DND-41 (cell line): ENCODE results near the gene GLP2R.

Experiments used
- ATAC-seq: fragments of 200-7000 bp; cut with Tn5 transposase; 3 replicates; pipeline ENCODE4 v1.9.1; 2021; ENCODE audit warnings: low read depth; ENCODE audit not compliant: insufficient read depth
- DNase-seq: peaks from one replicate; pipeline ENCODE4 v3.0.0-alpha.2; 2020
- H2AFZ ChIP-seq: 2 replicates; pipeline ENCODE4 v1.6.0; 2012; ENCODE audit warnings: low read depth, low read length
- H3K27ac ChIP-seq: 2 replicates; pipeline ENCODE4 v1.5.1; 2012; ENCODE audit warnings: low read length, inconsistent platforms
- H3K27me3 ChIP-seq: fragments of 200-600 bp; sonication (generic); 2 replicates; pipeline ENCODE4 v1.6.0; 2012; ENCODE audit warnings: low read length, mild to moderate bottlenecking, inconsistent platforms; ENCODE audit not compliant: insufficient read depth, poor library complexity
- H3K36me3 ChIP-seq: 2 replicates; pipeline ENCODE4 v1.5.1; 2012; ENCODE audit warnings: low read length, inconsistent platforms; ENCODE audit not compliant: insufficient read depth
- H3K4me1 ChIP-seq: 2 replicates; pipeline ENCODE4 v1.5.1; 2012; ENCODE audit warnings: mild to moderate bottlenecking, low read length; ENCODE audit not compliant: insufficient read depth
- H3K4me2 ChIP-seq: 2 replicates; pipeline ENCODE4 v1.6.0; 2012; ENCODE audit warnings: mild to moderate bottlenecking, moderate library complexity, low read length, inconsistent platforms; ENCODE audit not compliant: insufficient read depth
- H3K4me3 ChIP-seq, 2 experiments: fragments of 200-600 bp in 1 of 2; shearing (Covaris generic) in 1 of 2; 2 replicates each; pipeline ENCODE4 v1.5.1; 2012 to 2016; ENCODE audit warnings: inconsistent platforms in 2 of 2, low read length in 2 of 2, mild to moderate bottlenecking in 2 of 2, low read depth in 1 of 2, moderate library complexity in 1 of 2
- H3K79me2 ChIP-seq: 2 replicates; pipeline ENCODE4 v1.6.0; 2012; ENCODE audit warnings: low read length, inconsistent platforms; ENCODE audit not compliant: insufficient read depth
- H3K9ac ChIP-seq: 2 replicates; pipeline ENCODE4 v1.6.0; 2012; ENCODE audit warnings: low read depth, mild to moderate bottlenecking, inconsistent platforms, low read length, moderate library complexity
- H3K9me3 ChIP-seq: 2 replicates; pipeline ENCODE4 v1.5.1; 2012; ENCODE audit warnings: low read length, moderate library complexity, mild to moderate bottlenecking, inconsistent platforms; ENCODE audit not compliant: insufficient read depth, severe bottlenecking
- H4K20me1 ChIP-seq: 2 replicates; pipeline ENCODE4 v1.6.0; 2012; ENCODE audit warnings: low read length; ENCODE audit not compliant: insufficient read depth
- EZH2 ChIP-seq: IDR thresholded peaks from 3 replicates; pipeline ENCODE4 v1.6.1; 2012; ENCODE audit warnings: borderline replicate concordance, low read depth, mild to moderate bottlenecking, moderate library complexity, low read length, inconsistent platforms; ENCODE audit not compliant: severe bottlenecking
- TF ChIP-seq, protein P1 (sequence below): IDR thresholded peaks from 2 replicates; pipeline ENCODE4 v1.5.1; 2012; ENCODE audit warnings: borderline replicate concordance, low read length, moderate library complexity, mild to moderate bottlenecking; ENCODE audit not compliant: poor library complexity, severe bottlenecking; ENCODE audit errors: extremely low read depth

Gene GLP2R

DNA sequence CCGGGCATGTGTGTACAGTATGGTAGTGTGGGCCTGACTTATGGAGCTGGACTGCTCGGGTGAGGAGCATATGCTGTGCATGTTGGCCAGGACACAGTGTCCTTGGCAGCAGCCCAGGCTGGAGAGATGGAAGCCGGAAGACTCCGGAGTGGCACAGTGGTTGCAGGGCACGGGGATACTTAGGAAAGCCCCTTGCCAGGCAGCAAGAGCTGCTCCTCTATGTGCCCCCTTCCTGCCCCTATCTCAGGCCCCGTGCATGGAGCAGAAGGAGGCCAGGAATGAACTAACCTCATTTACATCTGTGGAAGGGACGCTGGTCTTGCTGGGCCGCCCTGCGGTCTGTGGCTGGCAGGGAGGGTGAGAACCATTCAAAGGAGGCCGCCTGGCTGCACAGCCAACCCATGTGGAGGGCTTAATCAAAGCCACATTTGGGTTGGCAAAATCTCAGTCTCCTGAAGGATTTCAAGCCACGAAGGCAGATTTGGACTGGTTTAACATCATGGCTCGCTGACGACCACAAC lies 111.6 kb downstream of the GLP2R start:
- H3K4me2 ChIP-seq, result no peak overlapping the region
- no peak overlapping the region for H2AFZ ChIP-seq
- DNase-seq (no peak), ATAC-seq (no peak)
- no peak for TF ChIP-seq EZH2
- TF ChIP-seq, protein P1, sequence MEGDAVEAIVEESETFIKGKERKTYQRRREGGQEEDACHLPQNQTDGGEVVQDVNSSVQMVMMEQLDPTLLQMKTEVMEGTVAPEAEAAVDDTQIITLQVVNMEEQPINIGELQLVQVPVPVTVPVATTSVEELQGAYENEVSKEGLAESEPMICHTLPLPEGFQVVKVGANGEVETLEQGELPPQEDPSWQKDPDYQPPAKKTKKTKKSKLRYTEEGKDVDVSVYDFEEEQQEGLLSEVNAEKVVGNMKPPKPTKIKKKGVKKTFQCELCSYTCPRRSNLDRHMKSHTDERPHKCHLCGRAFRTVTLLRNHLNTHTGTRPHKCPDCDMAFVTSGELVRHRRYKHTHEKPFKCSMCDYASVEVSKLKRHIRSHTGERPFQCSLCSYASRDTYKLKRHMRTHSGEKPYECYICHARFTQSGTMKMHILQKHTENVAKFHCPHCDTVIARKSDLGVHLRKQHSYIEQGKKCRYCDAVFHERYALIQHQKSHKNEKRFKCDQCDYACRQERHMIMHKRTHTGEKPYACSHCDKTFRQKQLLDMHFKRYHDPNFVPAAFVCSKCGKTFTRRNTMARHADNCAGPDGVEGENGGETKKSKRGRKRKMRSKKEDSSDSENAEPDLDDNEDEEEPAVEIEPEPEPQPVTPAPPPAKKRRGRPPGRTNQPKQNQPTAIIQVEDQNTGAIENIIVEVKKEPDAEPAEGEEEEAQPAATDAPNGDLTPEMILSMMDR, result no peak
- no peaks in the 10 kb centered on the region for H4K20me1 ChIP-seq
- H3K4me1 ChIP-seq, result no peaks in the 10 kb centered on the region
- no peak overlapping the region for H3K9ac ChIP-seq
- H3K9me3 ChIP-seq, result no peaks in the 10 kb centered on the region
- no peak overlapping the region for H3K27ac ChIP-seq
- H3K36me3 ChIP-seq, result peaks cover 29% of the 10 kb centered on the region
- no peaks in the 10 kb centered on the region for H3K79me2 ChIP-seq
- H3K27me3 ChIP-seq, result no peaks in the 10 kb centered on the region
- H3K4me3 ChIP-seq, result no peak overlapping the region

DNA sequence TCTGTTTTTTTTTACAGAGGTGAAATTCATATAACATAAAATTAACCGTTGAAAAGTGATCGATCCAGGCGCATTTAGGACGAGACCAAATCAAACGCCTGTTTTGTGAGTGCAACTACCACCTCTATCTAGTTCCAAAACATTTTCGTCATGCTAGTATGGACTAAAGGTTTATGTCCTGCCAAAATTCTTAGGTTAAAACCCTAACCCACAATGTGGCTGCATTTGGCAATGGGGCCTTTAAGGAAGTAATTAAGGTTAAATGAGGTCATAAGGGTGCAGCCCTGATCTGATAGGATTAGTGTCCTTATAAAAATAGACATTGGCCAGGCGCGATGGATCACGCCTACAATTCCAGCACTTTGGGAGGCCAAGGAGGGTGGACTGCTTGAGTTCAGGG lies 112.2 kb downstream of the GLP2R start:
- DNase-seq, result no peak
- no peak overlapping the region for H3K4me3 ChIP-seq
- no peaks in the 10 kb centered on the region for H3K9me3 ChIP-seq
- H3K4me2 ChIP-seq, result no peak overlapping the region
- H3K27ac ChIP-seq, result no peak overlapping the region
- TF ChIP-seq EZH2, result no peak
- peaks cover 35% of the 10 kb centered on the region for H3K36me3 ChIP-seq
- H3K27me3 ChIP-seq, result no peaks in the 10 kb centered on the region
- no peaks in the 10 kb centered on the region for H3K4me1 ChIP-seq
- no peak overlapping the region for H3K9ac ChIP-seq
- H3K79me2 ChIP-seq, result no peaks in the 10 kb centered on the region
- H2AFZ ChIP-seq, result no peak overlapping the region
- ATAC-seq, result no peak
- no peaks in the 10 kb centered on the region for H4K20me1 ChIP-seq

GRCh38 chr17:9938764-9939163 lies 113.0 kb downstream of the GLP2R start:
- no peak overlapping the region for H3K4me3 ChIP-seq
- no peaks in the 10 kb centered on the region for H3K79me2 ChIP-seq
- H3K9me3 ChIP-seq, result no peaks in the 10 kb centered on the region
- H3K27me3 ChIP-seq, result no peaks in the 10 kb centered on the region
- ATAC-seq (no peak), DNase-seq (no peak)
- peaks cover 37% of the 10 kb centered on the region for H3K36me3 ChIP-seq
- no peak overlapping the region for H2AFZ ChIP-seq
- no peak overlapping the region for H3K9ac ChIP-seq
- no peaks in the 10 kb centered on the region for H3K4me1 ChIP-seq
- H3K4me2 ChIP-seq, result no peak overlapping the region
- TF ChIP-seq, protein P1, result no peak
- no peak for TF ChIP-seq EZH2
- H3K27ac ChIP-seq, result no peak overlapping the region
- no peaks in the 10 kb centered on the region for H4K20me1 ChIP-seq

DNA sequence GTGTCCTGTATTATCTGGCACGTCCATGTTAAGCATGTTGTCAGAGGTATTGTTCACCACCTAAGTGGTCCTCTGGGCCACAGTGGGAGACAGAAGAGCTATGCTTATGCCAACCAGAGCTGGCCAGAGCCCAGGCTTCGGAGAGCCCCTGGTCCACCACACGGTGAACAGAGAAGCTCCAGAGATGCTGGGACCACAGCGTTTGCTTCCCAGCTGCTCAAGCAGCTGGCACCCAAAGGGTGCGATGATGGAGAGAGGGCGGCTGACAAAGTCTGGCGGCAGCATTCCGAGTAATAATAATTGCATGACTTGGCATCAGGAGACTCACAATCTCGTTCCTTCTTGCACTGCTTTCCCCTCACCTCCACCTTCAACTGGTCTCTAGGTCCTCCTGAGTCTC lies 115.1 kb downstream of the GLP2R start:
- no peak overlapping the region for H3K27ac ChIP-seq
- H3K9me3 ChIP-seq, result no peaks in the 10 kb centered on the region
- TF ChIP-seq, protein P1, result no peak
- no peak for TF ChIP-seq EZH2
- no peak for DNase-seq
- H3K36me3 ChIP-seq, result peaks cover 37% of the 10 kb centered on the region
- H4K20me1 ChIP-seq, result no peaks in the 10 kb centered on the region
- no peak overlapping the region for H3K4me2 ChIP-seq
- H2AFZ ChIP-seq, result no peak overlapping the region
- H3K4me3 ChIP-seq, result no peak overlapping the region
- no peaks in the 10 kb centered on the region for H3K79me2 ChIP-seq
- no peak for ATAC-seq
- no peaks in the 10 kb centered on the region for H3K4me1 ChIP-seq
- no peak overlapping the region for H3K9ac ChIP-seq
- no peaks in the 10 kb centered on the region for H3K27me3 ChIP-seq
